ENCODE measurements around the gene LUZP1.
"Not testable (repeated sequence)": the region's sequence is repeated elsewhere in the genome, so short reads cannot be mapped to it uniquely, and the experiment has no call there.

LUZP1 gene

DNA sequence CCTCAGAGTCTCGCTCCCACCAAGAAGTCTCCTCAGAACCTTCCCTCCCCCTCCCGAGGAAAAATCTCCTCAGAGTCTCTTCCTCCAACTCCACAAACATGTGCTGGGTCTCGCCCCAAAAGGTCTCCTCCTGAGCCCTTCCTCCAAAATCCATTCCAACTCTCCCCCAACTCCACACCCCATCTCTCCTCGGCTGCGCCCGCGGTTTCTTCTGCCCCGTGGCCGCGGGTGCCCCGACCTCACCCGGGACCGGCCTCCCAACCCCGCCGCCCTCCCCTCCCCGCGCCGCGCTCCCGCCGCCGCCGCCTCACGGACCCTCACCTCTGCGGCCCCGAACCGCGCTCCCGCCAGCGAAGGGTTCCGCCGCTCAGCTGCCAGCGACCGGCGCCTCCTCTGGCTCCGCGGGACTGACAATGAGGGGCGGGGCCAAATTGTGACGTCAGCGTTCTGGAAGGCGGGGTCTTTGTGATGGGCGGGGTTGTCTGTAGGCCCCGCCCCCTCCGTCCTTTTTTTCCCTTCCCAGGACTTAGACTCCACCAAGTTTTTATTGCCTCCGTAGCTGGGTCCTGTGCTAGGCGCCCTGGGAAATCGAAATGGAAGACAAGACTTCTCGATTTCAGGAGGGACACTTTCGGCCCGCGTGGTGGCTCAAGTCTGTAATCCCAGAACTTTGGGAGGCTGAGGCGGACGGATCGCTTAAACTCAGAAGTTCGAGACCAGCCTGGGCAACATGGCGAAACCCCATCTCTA lies at the start of gene LUZP1:
LUZP1 (minus strand) TSS at position 412 of the 750 bp plus-strand sequence.
- DNase-seq, result peak; percentile 35

DNA sequence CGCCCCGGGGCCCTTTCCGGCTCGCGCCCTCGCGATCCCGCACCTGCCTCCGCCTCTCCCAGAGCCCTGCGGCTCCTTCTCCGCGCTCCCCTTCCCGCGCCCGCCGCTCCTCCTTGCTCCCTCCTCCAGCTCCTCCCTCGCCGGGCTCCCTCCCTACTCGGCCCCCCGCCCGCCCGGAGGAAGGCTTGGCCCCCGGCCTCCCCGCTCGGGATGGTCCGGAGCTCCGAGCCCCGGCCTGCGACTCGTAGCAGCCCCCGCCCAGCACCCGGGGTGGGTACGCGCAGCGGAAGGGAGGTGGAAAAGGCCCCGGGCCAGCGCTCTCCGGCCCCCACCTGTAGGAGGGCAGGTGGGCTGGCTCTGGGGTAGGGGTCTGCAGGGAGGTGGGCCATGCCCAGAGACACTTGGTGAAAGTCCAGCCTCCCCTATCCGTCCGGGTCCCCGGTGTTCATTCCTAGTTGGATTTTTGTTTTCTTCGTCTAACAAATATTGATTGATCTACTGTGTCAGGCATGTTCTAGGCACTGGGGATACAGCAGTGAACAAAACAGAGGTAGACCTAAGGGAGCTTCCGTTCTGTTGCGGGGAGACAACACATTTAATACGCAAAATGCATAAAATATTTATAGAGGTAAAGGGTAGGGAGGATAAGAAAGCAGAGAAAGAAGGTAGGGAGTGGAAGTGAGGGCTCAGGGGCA lies 48.9 kb upstream of the LUZP1 start, which contains the start of gene HTR1D:
HTR1D (minus strand) TSS at position 82 of the 695 bp plus-strand sequence. CDS start 23,283 bp downstream, outside the sequence.
- no peak for DNase-seq

DNA sequence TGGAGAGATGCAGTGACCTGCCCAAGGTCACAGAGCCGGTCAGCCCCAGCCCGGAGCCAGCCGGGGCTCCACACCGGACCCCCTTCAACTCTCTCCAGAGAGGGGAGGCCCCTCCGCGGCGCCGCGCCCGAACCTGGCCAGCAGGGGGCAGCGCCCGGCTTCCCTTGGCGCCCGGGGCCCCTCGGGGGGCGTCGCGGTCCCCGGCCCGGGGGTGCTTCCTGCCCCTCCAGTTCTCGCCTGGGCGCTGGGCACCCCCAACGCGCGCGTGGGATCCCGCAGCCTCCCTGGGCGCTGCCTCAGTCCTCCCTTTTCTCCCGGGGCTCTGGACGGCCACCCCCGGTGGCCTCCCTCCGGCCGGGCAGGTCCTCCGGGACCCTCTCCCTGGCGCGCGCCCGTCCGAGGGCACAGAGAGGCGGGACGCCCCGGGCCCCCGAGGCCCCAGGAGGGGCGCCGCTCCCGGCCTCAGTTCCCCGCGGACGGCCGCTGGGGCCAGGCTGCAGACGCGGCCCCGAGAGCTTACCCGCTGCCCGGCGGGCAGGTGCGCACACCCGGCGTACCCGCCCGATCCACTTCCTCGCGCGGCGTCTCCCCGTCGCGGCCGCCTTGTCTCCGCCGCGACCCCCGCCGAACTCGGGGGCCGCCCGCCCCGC lies 48.2 kb upstream of the LUZP1 start:
- no peak for DNase-seq

DNA sequence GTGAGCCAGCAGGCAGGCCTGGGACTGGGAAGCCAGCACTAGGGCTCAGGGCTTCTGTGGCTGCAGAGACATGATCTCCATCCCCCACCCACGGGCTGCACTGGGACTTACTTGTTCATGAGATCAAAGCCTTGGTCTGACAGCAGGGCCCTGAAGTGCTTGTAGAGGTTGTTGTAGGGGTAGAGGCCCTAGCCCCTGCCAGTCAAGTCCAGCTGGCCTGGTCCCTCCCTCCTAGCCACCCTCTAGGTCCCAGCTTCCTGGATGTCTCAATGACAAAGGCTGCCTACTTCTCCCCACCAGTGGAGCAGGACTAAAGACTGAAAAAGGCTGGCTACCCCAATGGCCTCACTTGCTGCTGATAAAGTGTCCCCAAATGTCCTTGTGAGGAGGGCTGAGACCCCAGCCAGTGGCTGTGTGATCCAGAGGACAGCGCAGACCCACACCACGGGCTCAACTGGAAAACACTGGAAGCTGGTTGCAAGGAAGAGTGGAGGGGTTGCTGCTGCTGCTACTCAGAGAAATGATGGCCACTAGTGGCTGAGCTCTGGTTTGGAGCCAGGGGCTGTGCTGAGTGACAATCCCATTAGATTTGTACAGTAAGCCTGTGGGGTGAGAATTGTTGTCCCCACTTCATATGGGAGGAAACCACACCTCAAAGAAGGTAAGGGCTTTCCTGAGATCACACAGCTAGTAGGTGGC lies 47.2 kb upstream of the LUZP1 start:
- no peak for DNase-seq

DNA sequence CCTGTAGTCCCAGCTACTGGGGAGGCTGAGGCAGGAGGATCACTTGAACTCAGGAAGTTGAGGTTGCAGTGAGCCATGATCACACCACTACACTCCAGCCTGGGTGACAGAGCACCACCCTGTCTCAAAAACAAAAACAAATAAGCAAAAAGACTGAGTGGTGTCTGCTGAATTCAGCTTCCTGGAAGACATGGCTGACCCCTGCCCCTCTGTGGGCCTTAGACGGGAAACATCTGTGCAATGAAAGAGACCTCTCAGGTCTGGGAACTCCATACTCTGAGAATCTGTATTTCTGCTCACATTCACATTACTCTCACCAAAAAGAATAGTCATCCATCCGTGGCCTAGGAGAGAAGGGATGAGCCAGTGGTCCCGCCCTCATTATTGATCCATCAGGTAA lies 46.6 kb upstream of the LUZP1 start:
- no peak for DNase-seq

DNA sequence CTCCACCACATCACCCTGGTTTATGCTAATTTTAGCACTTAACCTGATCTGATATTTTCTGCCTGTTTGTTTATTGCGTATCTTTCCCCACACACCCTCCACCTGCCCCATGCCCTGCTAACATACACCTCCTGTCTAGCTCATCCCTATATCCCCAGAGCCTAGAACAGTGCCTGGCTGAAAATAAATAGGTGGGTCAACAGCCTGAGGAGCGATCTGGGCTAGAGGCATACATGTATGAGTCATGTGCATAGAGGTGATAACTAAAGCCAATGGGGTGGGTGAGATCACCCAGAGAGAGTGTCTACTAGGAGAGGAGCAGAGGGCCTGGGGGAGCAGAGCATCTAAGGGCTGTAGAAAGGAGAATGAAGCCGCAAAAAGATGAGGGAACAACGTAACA lies 46.0 kb upstream of the LUZP1 start:
- DNase-seq, result no peak

DNA sequence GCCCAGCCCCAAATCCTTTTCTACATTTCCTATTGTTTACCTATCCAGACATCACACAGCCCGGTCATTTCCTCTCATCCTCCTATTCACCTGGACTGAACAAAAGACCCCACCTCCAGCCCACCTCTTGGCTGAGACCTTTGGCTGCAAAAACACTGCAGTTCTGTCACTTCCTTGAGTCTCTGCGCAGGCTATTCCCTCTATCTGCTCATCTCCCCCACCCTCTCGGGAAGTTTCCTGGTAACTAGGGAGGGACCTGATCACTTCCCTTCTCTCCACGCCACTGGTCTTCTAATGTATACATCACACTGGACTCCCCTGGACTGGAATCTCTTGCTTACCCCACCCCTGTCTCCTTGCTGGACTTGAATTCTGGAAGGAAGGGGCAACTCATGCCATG lies 43.3 kb upstream of the LUZP1 start:
- DNase-seq, result no peak

DNA sequence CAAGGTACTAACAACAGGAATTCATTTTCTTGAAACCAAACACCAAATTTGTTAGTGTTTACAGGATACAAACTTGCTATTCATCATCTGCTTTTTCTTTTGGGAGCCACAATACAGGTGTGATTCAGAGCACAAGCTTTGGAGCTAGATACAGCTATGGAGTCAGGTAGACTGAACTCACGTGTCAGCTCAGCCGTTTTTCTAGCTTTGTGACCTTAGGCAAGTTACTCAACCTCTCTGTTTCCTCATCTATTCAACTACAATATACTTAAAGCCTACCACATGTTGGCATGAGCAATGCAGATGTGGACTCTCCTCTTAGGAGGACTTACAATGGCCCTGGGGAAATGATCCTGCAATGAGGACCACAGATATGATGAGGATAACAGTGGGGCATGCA lies 42.3 kb upstream of the LUZP1 start:
- no peak for DNase-seq

DNA sequence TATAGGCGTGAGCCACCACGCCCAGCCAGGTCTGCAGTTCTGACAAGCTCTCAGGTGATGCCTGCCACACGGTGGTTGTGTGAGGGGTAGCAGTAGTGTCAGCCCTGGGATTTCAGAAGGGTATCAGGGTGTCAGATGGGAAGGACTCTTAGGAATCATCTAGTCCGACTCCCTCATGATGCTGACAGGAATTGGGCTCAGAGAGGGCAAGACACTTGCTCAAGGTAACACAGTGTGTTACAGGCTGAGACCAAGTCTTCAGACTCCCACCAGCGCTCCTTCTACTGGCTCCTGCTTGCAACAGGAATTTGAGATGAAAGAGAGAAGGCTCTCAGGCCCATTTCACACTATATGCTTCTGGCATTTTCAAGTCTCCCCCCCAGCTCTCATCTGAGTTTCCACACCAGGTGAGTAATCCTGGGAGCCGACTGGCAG lies 41.7 kb upstream of the LUZP1 start:
- no peak for DNase-seq

DNA sequence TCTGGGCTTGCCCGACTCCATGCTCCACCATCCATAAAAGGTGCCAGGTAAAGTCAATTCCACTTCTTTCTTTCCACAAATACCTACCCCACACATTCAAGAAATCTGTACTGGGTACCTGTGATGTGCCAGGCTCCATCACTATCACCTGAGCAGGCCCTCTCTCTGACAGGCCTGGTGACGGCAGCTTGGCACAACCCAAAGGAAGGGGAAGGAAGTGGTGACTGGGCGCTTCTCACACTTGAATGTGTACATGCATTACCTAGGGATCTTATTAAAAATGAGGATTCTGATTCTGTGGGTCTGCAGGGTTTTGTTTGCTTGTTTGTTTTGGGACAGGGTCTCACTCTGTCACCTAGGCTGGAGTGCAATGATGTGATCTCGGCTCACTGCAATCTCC lies 41.1 kb upstream of the LUZP1 start:
- no peak for DNase-seq

DNA sequence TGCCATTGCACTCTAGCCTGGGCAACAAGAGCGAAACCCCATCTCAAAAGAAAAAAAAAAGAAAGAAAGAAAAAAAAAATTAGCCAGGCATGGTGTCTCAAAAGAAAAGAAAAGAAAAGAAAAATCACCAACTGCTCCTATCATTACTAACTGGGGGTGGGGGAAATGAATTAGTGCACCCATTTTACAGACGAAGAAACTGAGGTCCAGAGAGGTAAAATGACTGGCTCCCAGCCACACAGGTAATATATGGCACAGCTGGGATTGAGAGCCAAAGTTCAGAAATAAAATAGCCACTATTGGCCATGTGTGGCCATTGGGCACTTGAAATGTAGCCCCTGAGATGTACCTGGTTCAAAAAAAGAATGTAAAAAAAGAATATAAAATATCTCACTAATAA lies 39.9 kb upstream of the LUZP1 start:
- no peak for DNase-seq

DNA sequence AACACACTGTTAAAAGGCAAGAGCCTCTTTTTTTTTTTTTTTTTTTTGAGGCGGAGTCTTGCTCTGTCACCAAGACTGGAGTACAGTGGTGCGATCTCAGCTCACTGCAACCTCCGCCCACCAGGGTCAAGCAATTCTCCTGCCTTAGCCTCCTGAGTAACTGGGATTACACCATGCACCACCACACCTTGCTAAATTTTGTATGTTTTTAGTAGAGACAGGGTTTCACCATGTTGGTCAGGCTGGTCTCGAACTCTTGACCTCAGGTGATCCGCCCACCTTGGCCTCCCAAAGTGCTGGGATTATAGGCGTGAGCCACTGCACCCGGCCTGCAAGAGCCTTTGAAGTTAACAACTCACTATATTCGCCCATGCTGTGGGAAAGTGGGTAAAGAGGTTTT lies 39.1 kb upstream of the LUZP1 start:
- DNase-seq, result not testable (repeated sequence)

DNA sequence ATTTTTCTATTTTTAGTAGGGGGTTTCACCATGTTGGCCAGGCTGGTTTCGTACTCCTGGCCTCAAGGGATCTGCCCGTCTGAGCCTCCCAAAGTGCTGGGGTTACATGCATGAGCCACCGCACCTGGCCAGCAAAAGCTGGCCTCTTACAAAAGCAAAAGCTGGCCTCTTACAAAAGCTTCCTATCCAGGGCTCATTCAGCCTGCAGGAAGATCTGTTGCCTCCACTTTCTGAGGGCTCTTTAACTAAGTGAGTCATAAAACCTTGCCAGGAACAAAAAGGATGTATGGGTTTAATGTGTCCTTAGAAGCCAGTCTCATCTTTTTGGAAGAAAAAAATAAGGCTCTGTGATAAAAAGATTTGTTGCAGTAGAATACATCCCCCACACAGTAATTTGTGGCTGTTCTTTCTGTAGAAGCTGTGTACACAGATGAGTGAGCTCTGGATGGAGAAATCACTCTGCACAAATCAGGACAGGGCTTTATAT lies 33.6 kb upstream of the LUZP1 start:
- no peak for DNase-seq

DNA sequence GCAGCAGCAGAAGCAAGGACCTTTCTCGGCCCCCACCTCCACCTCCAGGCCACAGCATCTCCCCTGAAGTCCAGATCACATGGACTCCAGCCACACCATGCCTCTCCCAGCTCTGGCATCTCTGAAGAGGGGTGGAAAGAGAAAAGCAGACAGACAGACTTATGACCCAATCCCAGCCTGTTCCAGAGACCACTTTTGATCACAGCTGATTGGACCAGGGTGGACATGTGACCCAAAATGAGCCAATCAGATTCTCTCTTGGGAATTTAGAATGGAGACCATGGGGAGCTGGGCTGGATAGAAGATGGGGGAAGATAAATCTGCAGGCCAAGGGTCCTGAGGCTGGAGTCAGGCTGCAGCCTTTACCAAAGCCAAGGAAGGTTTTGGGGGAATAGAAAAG lies 32.2 kb upstream of the LUZP1 start:
- no peak for DNase-seq

DNA sequence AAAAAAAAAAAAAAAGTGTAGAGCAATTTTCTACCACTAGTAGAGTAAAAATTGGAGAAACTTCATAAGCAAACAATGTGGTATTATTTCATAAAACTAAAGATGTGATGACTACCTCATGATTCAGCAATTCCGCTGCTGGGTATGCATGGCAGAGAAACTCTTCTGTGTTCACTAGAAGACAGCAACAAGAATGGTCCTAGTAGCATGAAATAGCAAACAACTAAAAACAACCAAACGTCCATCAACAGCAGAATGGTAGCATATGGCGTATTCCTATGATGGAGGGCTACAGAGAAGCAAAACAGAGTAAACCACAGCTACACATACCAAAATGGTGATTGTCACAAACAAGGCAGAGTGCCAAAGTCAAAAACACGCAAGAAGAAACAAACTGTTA lies 29.7 kb upstream of the LUZP1 start:
- DNase-seq, result no peak

DNA sequence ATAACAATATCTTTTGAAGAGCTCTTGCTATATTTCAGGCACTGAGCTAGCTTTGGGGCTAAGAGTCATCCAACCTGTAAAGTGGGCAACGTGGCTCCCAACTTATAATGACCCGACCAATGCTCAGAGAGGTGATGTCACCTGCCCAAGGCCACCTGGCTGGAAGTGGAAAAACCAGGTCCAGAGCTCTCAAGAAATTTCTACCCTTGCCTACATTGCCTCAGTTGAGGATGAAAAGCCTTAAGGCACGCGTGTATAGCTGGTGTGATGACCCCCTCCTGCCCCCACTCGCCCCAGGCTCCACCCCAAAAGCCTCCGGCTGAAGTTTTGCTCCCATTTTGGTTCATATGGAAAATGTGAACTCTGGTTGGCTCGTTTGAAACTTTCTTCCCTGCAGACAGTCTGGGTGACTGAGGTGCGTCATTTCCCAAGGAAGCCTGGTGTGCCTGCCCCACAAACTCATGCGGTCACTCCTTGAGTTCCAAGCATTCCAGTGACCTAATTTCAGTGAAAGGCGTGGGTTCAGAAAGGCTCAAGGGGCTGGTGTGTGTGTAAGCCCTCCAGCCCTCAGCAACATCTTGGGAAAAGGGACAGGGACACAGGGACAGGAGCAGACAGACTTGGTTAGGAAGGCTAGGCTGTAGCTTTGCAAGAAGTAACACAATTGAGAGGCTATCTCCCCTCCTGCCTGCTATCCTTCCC lies 28.1 kb upstream of the LUZP1 start:
- no peak for DNase-seq

DNA sequence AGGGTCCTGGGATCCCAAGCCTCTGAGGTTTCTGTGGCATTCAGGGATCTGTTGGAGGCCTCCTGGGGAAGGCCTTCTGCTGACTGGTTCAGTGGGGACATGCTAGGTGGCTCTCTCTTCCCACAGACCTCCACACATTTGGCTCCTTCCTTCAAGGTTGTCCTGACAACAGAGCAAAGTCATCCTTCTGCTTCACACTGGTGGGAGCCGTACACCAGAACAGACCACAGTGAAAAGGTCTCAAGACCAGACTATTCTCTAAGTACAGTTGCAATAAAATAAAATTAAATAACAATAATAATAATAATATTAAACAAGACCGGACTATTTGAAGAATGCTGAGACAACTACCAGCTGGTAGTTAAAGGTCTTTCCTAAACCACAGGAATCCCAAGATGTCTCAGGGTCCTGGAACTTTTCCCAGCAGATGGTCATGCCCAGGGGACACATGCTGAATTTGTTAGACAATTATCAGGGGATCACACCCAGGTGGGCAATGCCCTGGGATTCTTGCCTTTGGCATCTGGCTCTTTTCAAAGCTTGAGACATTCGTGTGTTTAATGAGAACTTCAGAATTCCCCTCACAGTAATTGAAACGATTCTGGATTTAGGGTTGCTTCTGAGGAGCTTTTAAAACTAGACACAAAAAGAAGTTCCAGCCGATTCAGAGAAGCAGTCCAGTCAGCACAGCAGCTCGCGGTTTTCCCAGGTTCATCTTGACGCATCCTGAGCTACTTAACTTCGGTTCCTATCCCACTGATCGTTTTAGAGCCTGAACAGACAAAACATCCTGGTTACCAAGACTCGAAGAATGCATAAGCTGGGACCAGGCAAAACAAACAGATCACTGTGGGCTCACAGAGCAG lies 25.7 kb upstream of the LUZP1 start:
- no peak for DNase-seq

DNA sequence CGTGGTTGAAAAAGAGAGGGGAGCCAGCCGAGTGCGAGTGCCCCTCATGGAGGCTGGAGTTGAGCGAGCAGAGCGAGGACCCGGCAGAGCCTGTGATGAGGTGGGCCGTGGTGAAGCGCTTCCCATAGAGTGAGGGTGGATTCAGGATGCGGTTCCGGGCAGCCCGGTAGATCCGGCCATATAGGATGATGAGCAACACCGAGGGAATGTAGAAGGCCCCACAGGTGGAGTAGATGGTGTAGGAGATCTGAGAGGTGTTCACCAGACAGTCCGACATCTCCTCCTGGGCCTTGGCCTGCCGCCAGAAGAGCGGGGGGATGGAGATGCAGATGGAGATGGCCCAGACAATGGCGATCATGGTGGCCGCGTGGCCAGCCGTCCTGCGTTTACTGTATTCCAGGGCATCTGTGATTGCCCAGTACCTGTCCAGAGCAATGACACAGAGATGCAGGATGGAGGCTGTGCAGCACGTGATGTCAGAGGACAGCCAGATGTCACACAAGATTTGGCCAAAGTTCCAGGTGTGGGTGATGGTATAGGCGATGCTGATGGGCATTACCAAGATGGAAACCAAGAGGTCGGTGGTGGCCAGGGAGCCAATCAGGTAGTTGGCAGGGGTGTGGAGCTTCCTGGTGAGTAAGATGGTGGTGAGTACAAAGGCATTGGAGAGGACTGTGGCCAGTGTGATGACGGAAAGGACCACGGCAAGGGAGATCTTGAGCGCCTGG lies 24.9 kb upstream of the LUZP1 start:
- no peak for DNase-seq

DNA sequence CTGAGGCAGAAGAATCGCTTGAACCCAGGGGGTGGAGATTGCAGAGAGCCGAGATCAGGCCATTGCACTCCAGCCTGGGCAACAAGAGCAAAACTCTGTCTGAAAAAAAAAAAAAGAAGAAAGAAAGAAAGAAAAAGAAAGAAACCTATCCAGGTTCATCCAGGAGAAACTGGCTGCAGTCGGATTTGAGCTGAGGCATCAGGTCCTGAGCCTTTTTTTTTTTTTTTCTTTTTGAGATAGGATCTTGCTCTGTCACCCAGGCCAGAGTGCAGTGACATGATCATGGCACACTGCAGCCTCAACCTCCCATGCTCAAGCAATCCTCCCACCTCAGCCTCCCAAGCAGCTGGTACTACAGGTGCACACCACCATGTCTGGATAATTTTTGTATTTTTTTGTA lies 22.5 kb upstream of the LUZP1 start:
- DNase-seq, result no peak

DNA sequence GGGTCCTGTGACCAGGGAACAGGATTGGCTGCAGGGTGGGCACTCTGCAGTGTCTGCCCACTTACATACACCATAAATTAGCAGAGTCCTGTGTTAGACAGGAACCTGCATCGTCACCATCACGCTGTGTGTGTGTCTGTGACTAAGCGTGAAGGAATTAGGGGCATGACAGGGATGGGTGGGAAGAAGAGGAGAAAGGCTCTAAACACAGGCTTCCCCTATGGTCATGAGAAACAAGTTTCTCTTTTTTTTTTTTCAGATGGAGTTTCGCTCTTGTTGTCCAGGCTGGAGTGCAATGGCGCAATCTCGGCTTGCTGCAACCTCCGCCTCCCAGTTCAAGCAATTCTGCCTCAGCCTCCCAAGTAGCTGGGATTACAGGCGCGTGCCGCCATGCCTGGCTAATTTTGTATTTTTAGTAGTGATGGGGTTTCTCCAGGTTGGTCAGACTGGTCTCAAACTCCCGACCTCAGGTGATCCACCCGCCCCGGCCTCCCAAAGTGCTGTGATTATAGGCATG lies 20.3 kb upstream of the LUZP1 start:
- DNase-seq, result not testable (repeated sequence)

Data from NCI-H2029 treated with DMSO at 0.1 percent for 48 hours (cell line).